Choroid plexus epithelial cell (primary cell): ENCODE measurements around the gene POLR3K.

Experiments used
- DNase-seq: peaks from one replicate; pipeline ENCODE4 v3.0.0-alpha.2; 2010; ENCODE audit warnings: low read depth
- H3K4me3 ChIP-seq: 2 replicates; pipeline ENCODE4 v1.5.1; 2011; ENCODE audit warnings: low read depth, mild to moderate bottlenecking, control low read depth, low read length, moderate library complexity
- TF ChIP-seq, protein P1 (sequence below): conservative IDR thresholded peaks from 2 replicates; pipeline ENCODE4 v1.5.1; 2011; ENCODE audit warnings: low read depth, mild to moderate bottlenecking, control low read depth, inconsistent platforms, low read length, moderate library complexity

The POLR3K gene

DNA sequence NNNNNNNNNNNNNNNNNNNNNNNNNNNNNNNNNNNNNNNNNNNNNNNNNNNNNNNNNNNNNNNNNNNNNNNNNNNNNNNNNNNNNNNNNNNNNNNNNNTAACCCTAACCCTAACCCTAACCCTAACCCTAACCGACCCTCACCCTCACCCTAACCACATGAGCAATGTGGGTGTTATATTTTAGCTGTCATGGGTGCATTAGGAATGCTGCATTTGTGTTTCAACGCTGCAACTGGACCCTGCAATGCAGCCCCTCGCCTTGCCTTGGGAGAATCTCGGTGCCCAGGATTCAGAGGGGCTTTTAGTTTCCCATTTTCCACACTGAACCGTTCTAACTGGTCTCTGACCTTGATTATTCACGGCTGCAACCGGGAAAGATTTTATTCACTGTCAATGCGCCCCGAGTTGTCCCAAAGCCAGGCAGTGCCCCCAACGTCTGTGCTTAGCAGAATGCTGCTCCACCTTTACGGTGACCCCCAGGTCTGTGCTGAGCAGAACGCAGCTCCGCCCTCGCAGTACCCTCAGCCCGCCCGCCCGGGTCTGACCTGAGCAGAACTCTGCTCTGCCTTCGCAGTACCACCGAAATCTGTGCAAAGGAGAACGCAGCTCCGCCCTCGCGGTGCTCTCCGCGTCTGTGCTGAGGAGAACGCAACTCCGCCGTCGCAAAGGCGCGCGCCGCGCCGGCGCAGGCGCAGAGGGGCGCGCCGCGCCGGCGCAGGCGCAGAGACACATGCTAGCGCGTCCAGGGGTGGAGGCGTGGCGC is 43.3 kb downstream of the POLR3K start:
- TF ChIP-seq, protein P1, sequence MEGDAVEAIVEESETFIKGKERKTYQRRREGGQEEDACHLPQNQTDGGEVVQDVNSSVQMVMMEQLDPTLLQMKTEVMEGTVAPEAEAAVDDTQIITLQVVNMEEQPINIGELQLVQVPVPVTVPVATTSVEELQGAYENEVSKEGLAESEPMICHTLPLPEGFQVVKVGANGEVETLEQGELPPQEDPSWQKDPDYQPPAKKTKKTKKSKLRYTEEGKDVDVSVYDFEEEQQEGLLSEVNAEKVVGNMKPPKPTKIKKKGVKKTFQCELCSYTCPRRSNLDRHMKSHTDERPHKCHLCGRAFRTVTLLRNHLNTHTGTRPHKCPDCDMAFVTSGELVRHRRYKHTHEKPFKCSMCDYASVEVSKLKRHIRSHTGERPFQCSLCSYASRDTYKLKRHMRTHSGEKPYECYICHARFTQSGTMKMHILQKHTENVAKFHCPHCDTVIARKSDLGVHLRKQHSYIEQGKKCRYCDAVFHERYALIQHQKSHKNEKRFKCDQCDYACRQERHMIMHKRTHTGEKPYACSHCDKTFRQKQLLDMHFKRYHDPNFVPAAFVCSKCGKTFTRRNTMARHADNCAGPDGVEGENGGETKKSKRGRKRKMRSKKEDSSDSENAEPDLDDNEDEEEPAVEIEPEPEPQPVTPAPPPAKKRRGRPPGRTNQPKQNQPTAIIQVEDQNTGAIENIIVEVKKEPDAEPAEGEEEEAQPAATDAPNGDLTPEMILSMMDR = no peak
- peak overlapping the region; percentile 47 for H3K4me3 ChIP-seq
- DNase-seq = no peak
